ENCODE measurements around the gene THRB. TPM values are rescaled to one million over a fixed set of nuclear protein-coding genes. Genes with fewer than 3 reads are reported as not detected.
"Not testable (repeated sequence)": the region's sequence is repeated elsewhere in the genome, so short reads cannot be mapped to it uniquely, and the experiment has no call there.

Gene THRB
- total and polyA plus RNA-seq, 2 experiments from 2014 or later = 26.8 to 60.0 TPM

- Histone ChIP-seq H3K9me2 (replicated peaks; ENCODE audit: insufficient read depth) (no peaks in the 10 kb centered on the region), H2AFZ (no peak overlapping the region), H3K27me3 (no peaks in the 10 kb centered on the region), H3K79me2 (peaks cover 91% of the 10 kb centered on the region), H3K4me3 (no peak overlapping the region), H3K36me3 (replicated peaks; ENCODE audit: insufficient read depth, low read depth) (no peaks in the 10 kb centered on the region), H4K20me1 (ENCODE audit: insufficient read depth, poor library complexity, severe bottlenecking) (no peaks in the 10 kb centered on the region), H3K4me1 (ENCODE audit: insufficient read depth) (peaks cover 10% of the 10 kb centered on the region), H3K4me2 (no peak overlapping the region), H3K27ac (no peak overlapping the region), H3K9me3 (ENCODE audit: low read depth) (no peaks in the 10 kb centered on the region)
- DNase-seq (ENCODE audit: low spot score) = no peak
- no peak for TF ChIP-seq CTCF (IDR thresholded peaks at IDR 0.05; ENCODE audit: poor library complexity)
- no peak for TF ChIP-seq EZH2phosphoT487 (IDR thresholded peaks at IDR 0.05; ENCODE audit: low read depth, severe bottlenecking, unreplicated experiment)
- TF ChIP-seq EZH2 (IDR thresholded peaks at IDR 0.05; ENCODE audit: borderline replicate concordance) = no peak
- WGBS (ENCODE audit: low lambda C conversion rate, missing lambda C conversion rate) = 78% methylated on average over 3 of the region's 3 CpGs
Measured at GRCh38 chr3:24415824-24416223, 78.8 kb downstream of the THRB start.

GRCh38 chr3:24413662-24414061, 81.0 kb downstream of the THRB start:
- not testable (repeated sequence) for DNase-seq (ENCODE audit: low spot score)
- 96% methylated on average over 5 of the region's 5 CpGs for WGBS (ENCODE audit: low lambda C conversion rate, missing lambda C conversion rate)
- peaks cover 88% of the 10 kb centered on the region for H3K79me2 ChIP-seq

GRCh38 chr3:24410860-24411259, 83.8 kb downstream of the THRB start:
- Histone ChIP-seq H4K20me1 (ENCODE audit: insufficient read depth, poor library complexity, severe bottlenecking) (no peaks in the 10 kb centered on the region), H3K9me3 (ENCODE audit: low read depth) (no peaks in the 10 kb centered on the region), H2AFZ (no peak overlapping the region), H3K4me3 (no peak overlapping the region), H3K27me3 (no peaks in the 10 kb centered on the region), H3K4me1 (ENCODE audit: insufficient read depth) (no peaks in the 10 kb centered on the region), H3K27ac (no peak overlapping the region), H3K36me3 (replicated peaks; ENCODE audit: insufficient read depth, low read depth) (no peaks in the 10 kb centered on the region), H3K9me2 (replicated peaks; ENCODE audit: insufficient read depth) (no peaks in the 10 kb centered on the region), H3K4me2 (no peak overlapping the region), H3K79me2 (peaks cover 80% of the 10 kb centered on the region)
- no peak for DNase-seq (ENCODE audit: low spot score)
- WGBS (ENCODE audit: low lambda C conversion rate, missing lambda C conversion rate) = 79% methylated on average over 3 of the region's 3 CpGs
- TF ChIP-seq CTCF (IDR thresholded peaks at IDR 0.05; ENCODE audit: poor library complexity) (no peak), EZH2 (IDR thresholded peaks at IDR 0.05; ENCODE audit: borderline replicate concordance) (no peak)

More at GRCh38 chr3:24413662-24414061, 81.0 kb downstream of the THRB start:
- not testable (repeated sequence) for H3K4me1 ChIP-seq (ENCODE audit: insufficient read depth); H3K9me2 ChIP-seq (replicated peaks; ENCODE audit: insufficient read depth); H3K4me3 ChIP-seq; H3K27me3 ChIP-seq; H4K20me1 ChIP-seq (ENCODE audit: insufficient read depth, poor library complexity, severe bottlenecking); H3K36me3 ChIP-seq (replicated peaks; ENCODE audit: insufficient read depth, low read depth); H2AFZ ChIP-seq; H3K4me2 ChIP-seq; H3K9me3 ChIP-seq (ENCODE audit: low read depth); H3K27ac ChIP-seq

GRCh38 chr3:24407980-24408680, 86.5 kb downstream of the THRB start:
- no peaks in the 10 kb centered on the region for H3K9me3 ChIP-seq (ENCODE audit: low read depth)
- no peak for TF ChIP-seq CTCF (IDR thresholded peaks at IDR 0.05; ENCODE audit: poor library complexity)
- no peaks in the 10 kb centered on the region for H3K9me2 ChIP-seq (replicated peaks; ENCODE audit: insufficient read depth)
- no peak overlapping the region for H3K27ac ChIP-seq
- H3K36me3 ChIP-seq (replicated peaks; ENCODE audit: insufficient read depth, low read depth) = no peaks in the 10 kb centered on the region
- no peak overlapping the region for H3K4me3 ChIP-seq
- H3K79me2 ChIP-seq = peaks cover 77% of the 10 kb centered on the region
- no peak overlapping the region for H3K4me2 ChIP-seq
- H3K4me1 ChIP-seq (ENCODE audit: insufficient read depth) = no peaks in the 10 kb centered on the region
- DNase-seq (ENCODE audit: low spot score) = no peak
- H2AFZ ChIP-seq = no peak overlapping the region
- no peaks in the 10 kb centered on the region for H4K20me1 ChIP-seq (ENCODE audit: insufficient read depth, poor library complexity, severe bottlenecking)
- 61% methylated on average over 3 of the region's 3 CpGs for WGBS (ENCODE audit: low lambda C conversion rate, missing lambda C conversion rate)
- no peaks in the 10 kb centered on the region for H3K27me3 ChIP-seq
